Stomach (tissue), 9 donors: Measurements from ENCODE around the gene MYBPC2. TPM values are rescaled to one million over a fixed set of nuclear protein-coding genes. Genes with fewer than 3 reads are reported as not detected.

Experiments
- DNase-seq, 2 donors: peaks; one replicate each; pipeline versions ENCODE4 v3.0.0 to v3.0.0-alpha.2; 2013 to 2019
- H3K27ac ChIP-seq, 5 donors: fragments of 200-600 bp in 4 of 5; sonication (generic) in 4 of 5; one replicate each; pipeline ENCODE4 v1.5.1; 2013 to 2019; ENCODE audit warnings: mild to moderate bottlenecking in 1 of 5, moderate library complexity in 1 of 5
- H3K27me3 ChIP-seq, 3 donors: fragments of 200-600 bp; sonication (generic); one replicate each; pipeline ENCODE4 v1.5.1; 2017 to 2019; ENCODE audit warnings: mixed run types in 1 of 3
- H3K36me3 ChIP-seq, 4 donors: fragments of 200-600 bp; sonication (generic); 1 replicate in 3 of 4; 2 replicates in 1 of 4; pipeline ENCODE4 v1.5.1; 2016 to 2019
- H3K4me1 ChIP-seq, 4 donors: fragments of 200-600 bp; sonication (generic); one replicate each; pipeline ENCODE4 v1.5.1; 2016 to 2019
- H3K4me3 ChIP-seq, 4 donors: fragments of 200-600 bp; sonication (generic) in 3 of 4; one replicate each; pipeline ENCODE4 v1.5.1; 2016 to 2019; ENCODE audit warnings: mild to moderate bottlenecking in 1 of 4
- H3K9me3 ChIP-seq, 4 donors: fragments of 200-600 bp; sonication (generic); one replicate each; pipeline ENCODE4 v1.5.1; 2016 to 2019
- CTCF ChIP-seq, 7 experiments: fragments of 450-650 bp in 4 of 7; fragments of 200-600 bp in 3 of 7; sonication (generic) in 3 of 7; IDR thresholded peaks; one replicate each; pipeline ENCODE4 v1.5.1; 2016 to 2019; ENCODE audit warnings: antibody characterized with exemption in 7 of 7, control low read depth in 2 of 7, mild to moderate bottlenecking in 1 of 7
- EP300 ChIP-seq: sonication (generic); formaldehyde crosslinking; IDR thresholded peaks from one replicate; pipeline ENCODE4 v1.6.1; 2017; ENCODE audit warnings: antibody characterized with exemption
- POLR2A ChIP-seq, 4 donors: fragments of 450-650 bp; IDR thresholded peaks; one replicate each; pipeline ENCODE4 v1.6.1; 2016; ENCODE audit warnings: antibody characterized with exemption in 4 of 4, control low read depth in 2 of 4, mild to moderate bottlenecking in 1 of 4, moderate library complexity in 1 of 4
- POLR2AphosphoS5 ChIP-seq, 3 donors: sonication (generic); formaldehyde crosslinking; IDR thresholded peaks; one replicate each; pipeline ENCODE4 v1.6.1; 2016; ENCODE audit warnings: antibody characterized with exemption in 3 of 3
- WGBS, 5 donors: extraction: QIAGEN DNeasy Blood & Tissue Kit in 3 of 5; methylation state at CpG; one replicate each; pipeline versions ENCODE4 v1.1.5 to v1.1.7; 2013 to 2018; 5-methylcytosine and 5-hydroxymethylcytosine counted together
- intact Hi-C: fragments of 100-400 bp; cut with DNase I; formaldehyde crosslinking; loops from one replicate; pipeline ENCODE4 v1.15.1; 2023; ENCODE audit warnings: low total_unique reads
- polyA plus RNA-seq, 3 donors: library from polyadenylated mRNA; stranded (reverse); fragments of 200-250 nt; gene quantifications; one replicate each; pipeline ENCODE4 v1.2.3, GENCODE V29; 2013
- total RNA-seq, 5 donors: library from RNA; depleted of rRNA; stranded (reverse); fragments of >200 nt; gene quantifications; one replicate each; pipeline versions ENCODE4 v1.1.0 to v1.2.3, GENCODE V29; 2014 to 2016
- donor health status: healthy with polysubstance abuse.
- donor health status: Bipolar disorder and iron deficiency.
- donor health status: healthy.

Gene MYBPC2
- total and polyA plus RNA-seq, 8 donors = 0.10 to 0.31 TPM; not detected in 6

- H3K9me3 ChIP-seq = no peaks in the 10 kb centered on the region
- H3K27me3 ChIP-seq = peaks cover 0 to 66% (median 15%) of the 10 kb centered on the region in 3 donors
- no peak for DNase-seq
- TF ChIP-seq POLR2AphosphoS5 (IDR thresholded peaks at IDR 0.05) (no peak), CTCF (IDR thresholded peaks at IDR 0.05) (no peak), POLR2A (IDR thresholded peaks at IDR 0.05) (no peak)
- H3K36me3 ChIP-seq = no peaks in the 10 kb centered on the region
- H3K27ac ChIP-seq = no peak overlapping the region
- intact Hi-C loops = no loop called here
- no peak overlapping the region for H3K4me3 ChIP-seq
- WGBS, 5 donors = 66 to 79% (median 73%) methylated on average over 8 to 22 of the region's 22 CpGs
- peaks cover 0 to 14% (median 10%) of the 10 kb centered on the region in 4 donors for H3K4me1 ChIP-seq
Observed at GRCh38 chr19:50423279-50424113, 9.2 kb upstream of the MYBPC2 start.

- no peak for DNase-seq
- 53 to 94% (median 80%) methylated on average over 4 to 7 of the region's 7 CpGs for WGBS, 5 donors
- H3K27ac ChIP-seq = no peak overlapping the region
- H3K36me3 ChIP-seq = no peaks in the 10 kb centered on the region
- H3K27me3 ChIP-seq = peaks cover 0 to 66% (median 4%) of the 10 kb centered on the region in 3 donors
- no peaks in the 10 kb centered on the region for H3K9me3 ChIP-seq
- intact Hi-C loops = no loop called here
- no peak overlapping the region for H3K4me3 ChIP-seq
- TF ChIP-seq CTCF (IDR thresholded peaks at IDR 0.05) (no peak), EP300 (no peak), POLR2AphosphoS5 (IDR thresholded peaks at IDR 0.05) (no peak), POLR2A (IDR thresholded peaks at IDR 0.05) (no peak)
- peaks cover 0 to 9% (median 4%) of the 10 kb centered on the region in 4 donors for H3K4me1 ChIP-seq
Observed at GRCh38 chr19:50425581-50425980, 7.1 kb upstream of the MYBPC2 start.

- TF ChIP-seq CTCF (IDR thresholded peaks at IDR 0.05) = no peak
- Histone ChIP-seq H3K27me3 (peaks cover 0 to 59% (median 10%) of the 10 kb centered on the region in 3 donors), H3K27ac (peak overlapping the region in 4 of 5 donors; percentile 28 to 60 (median 40)), H3K36me3 (no peaks in the 10 kb centered on the region), H3K4me1 (peaks cover 7 to 27% (median 19%) of the 10 kb centered on the region in 4 donors), H3K9me3 (no peaks in the 10 kb centered on the region), H3K4me3 (peak overlapping the region; percentile 10 to 37 (median 18))
- DNase-seq = no peak
- intact Hi-C loops = no loop called here
- 78 to 84% (median 82%) methylated on average over 26 of the region's 26 CpGs for WGBS, 5 donors
Observed at GRCh38 chr19:50427318-50427925, 5.3 kb upstream of the MYBPC2 start.

GRCh38 chr19:50427997-50428425 is 4.7 kb upstream of the MYBPC2 start:
- Histone ChIP-seq H3K27me3 (peaks cover 0 to 59% (median 16%) of the 10 kb centered on the region in 3 donors), H3K4me3 (peak overlapping the region; percentile 10 to 37 (median 18)), H3K4me1 (peaks cover 10 to 32% (median 24%) of the 10 kb centered on the region in 4 donors), H3K27ac (peak overlapping the region in 4 of 5 donors; percentile 28 to 60 (median 40)), H3K36me3 (no peaks in the 10 kb centered on the region), H3K9me3 (no peaks in the 10 kb centered on the region)
- intact Hi-C loops = no loop called here
- WGBS, 5 donors = 3 to 8% (median 6%) methylated on average over 13 to 38 of the region's 38 CpGs
- DNase-seq = peak; percentile 92 to 97
- TF ChIP-seq POLR2A (IDR thresholded peaks at IDR 0.05) = no peak
- TF ChIP-seq CTCF (IDR thresholded peaks at IDR 0.05) = no peak
- peak in 2 of 3 donors; percentile 46 to 49 for TF ChIP-seq POLR2AphosphoS5 (IDR thresholded peaks at IDR 0.05)
- TF ChIP-seq EP300 = no peak
